H9 (cell line): ENCODE measurements around the gene MLKL. TPM values are rescaled to one million over a fixed set of nuclear protein-coding genes. Genes with fewer than 3 reads are reported as not detected.

Source experiments
- DNase-seq: peaks from one replicate; pipeline ENCODE4 v3.0.0-alpha.2; 2017
- H2AFZ ChIP-seq: one replicate; pipeline ENCODE4 v1.6.1; 2013; ENCODE audit warnings: mild to moderate bottlenecking, low read length, control low read depth, moderate library complexity
- H2AK5ac ChIP-seq: 2 replicates; pipeline ENCODE4 v1.6.1; 2013; ENCODE audit warnings: low read length, control low read depth, mixed read lengths; ENCODE audit not compliant: insufficient read length
- H2BK120ac ChIP-seq: one replicate; pipeline ENCODE4 v1.6.1; 2013; ENCODE audit warnings: low read depth, mild to moderate bottlenecking, low read length, control low read depth, inconsistent platforms; ENCODE audit not compliant: poor library complexity, severe bottlenecking
- H2BK12ac ChIP-seq: 2 replicates; pipeline ENCODE4 v1.6.1; 2013; ENCODE audit warnings: low read length, control low read depth, mixed read lengths, low read depth; ENCODE audit not compliant: insufficient read length
- H2BK15ac ChIP-seq: 2 replicates; pipeline ENCODE4 v1.6.1; 2013; ENCODE audit warnings: low read depth, low read length, control low read depth
- H2BK20ac ChIP-seq: one replicate; pipeline ENCODE4 v1.6.1; 2013; ENCODE audit warnings: low read depth, mild to moderate bottlenecking, low read length, control low read depth, inconsistent platforms; ENCODE audit not compliant: poor library complexity, severe bottlenecking
- H2BK5ac ChIP-seq: 2 replicates; pipeline ENCODE4 v1.6.1; 2013; ENCODE audit warnings: low read length, control low read depth, mixed read lengths; ENCODE audit not compliant: insufficient read length
- H3K14ac ChIP-seq: 2 replicates; pipeline ENCODE4 v1.6.1; 2013; ENCODE audit warnings: low read length, control low read depth; ENCODE audit not compliant: insufficient read depth
- H3K18ac ChIP-seq: 2 replicates; pipeline ENCODE4 v1.6.1; 2013; ENCODE audit warnings: low read depth, mild to moderate bottlenecking, mixed read lengths, low read length, control low read depth; ENCODE audit not compliant: insufficient read length
- H3K23ac ChIP-seq: 2 replicates; pipeline ENCODE4 v1.6.1; 2013; ENCODE audit warnings: low read length, control low read depth, mixed read lengths, low read depth; ENCODE audit not compliant: insufficient read length
- H3K23me2 ChIP-seq: 2 replicates; pipeline ENCODE4 v1.6.1; 2013; ENCODE audit warnings: low read depth, mild to moderate bottlenecking, mixed read lengths, low read length, control low read depth; ENCODE audit not compliant: insufficient read length, poor library complexity, severe bottlenecking
- H3K27ac ChIP-seq: 2 replicates; pipeline ENCODE4 v1.5.1; 2013; ENCODE audit warnings: low read length, control low read depth, mixed read lengths, low read depth; ENCODE audit not compliant: insufficient read length
- H3K27me3 ChIP-seq: 2 replicates; pipeline ENCODE4 v1.6.1; 2013; ENCODE audit warnings: low read length, control low read depth, inconsistent platforms; ENCODE audit not compliant: insufficient read depth
- H3K4ac ChIP-seq: 2 replicates; pipeline ENCODE4 v1.6.1; 2013; ENCODE audit warnings: low read depth, mild to moderate bottlenecking, control low read depth, inconsistent platforms, low read length, moderate library complexity
- H3K4me1 ChIP-seq: 2 replicates; pipeline ENCODE4 v1.6.1; 2013; ENCODE audit warnings: low read length, control low read depth, inconsistent platforms; ENCODE audit not compliant: insufficient read depth
- H3K4me2 ChIP-seq: 2 replicates; pipeline ENCODE4 v1.6.1; 2013; ENCODE audit warnings: low read length, control low read depth, mixed read lengths; ENCODE audit not compliant: insufficient read length, insufficient read depth
- H3K56ac ChIP-seq: 2 replicates; pipeline ENCODE4 v1.6.1; 2013; ENCODE audit warnings: low read depth, mild to moderate bottlenecking, mixed read lengths, low read length, control low read depth; ENCODE audit not compliant: insufficient read length
- H3K79me1 ChIP-seq: 2 replicates; pipeline ENCODE4 v1.6.1; 2013; ENCODE audit warnings: low read depth, mild to moderate bottlenecking, moderate library complexity, low read length, control low read depth, inconsistent platforms; ENCODE audit not compliant: insufficient read depth, poor library complexity, severe bottlenecking
- H3K79me2 ChIP-seq: 2 replicates; pipeline ENCODE4 v1.6.1; 2013; ENCODE audit warnings: low read length, control low read depth, inconsistent platforms; ENCODE audit not compliant: insufficient read depth
- H3K9ac ChIP-seq: 2 replicates; pipeline ENCODE4 v1.6.1; 2013; ENCODE audit warnings: low read length, control low read depth, mixed read lengths; ENCODE audit not compliant: insufficient read length; ENCODE audit errors: extremely low read depth
- H3K9me3 ChIP-seq: one replicate; pipeline ENCODE4 v1.6.1; 2013; ENCODE audit warnings: low read depth, low read length, inconsistent platforms; ENCODE audit not compliant: control insufficient read depth
- H3T11ph ChIP-seq: one replicate; pipeline ENCODE4 v1.6.1; 2013; ENCODE audit warnings: mild to moderate bottlenecking, low read length, control low read depth, inconsistent platforms
- H4K20me1 ChIP-seq: one replicate; pipeline ENCODE4 v1.6.1; 2013; ENCODE audit not compliant: control insufficient read depth, insufficient read length, insufficient read depth
- H4K5ac ChIP-seq: 2 replicates; pipeline ENCODE4 v1.6.1; 2013; ENCODE audit warnings: low read depth, mild to moderate bottlenecking, mixed read lengths, low read length, control low read depth; ENCODE audit not compliant: insufficient read length
- H4K8ac ChIP-seq: replicated peaks from 2 replicates; pipeline ENCODE4 v1.6.1; 2013; ENCODE audit warnings: low read length, control low read depth, mixed read lengths, low read depth; ENCODE audit not compliant: insufficient read length
- H4K91ac ChIP-seq: 2 replicates; pipeline ENCODE4 v1.6.1; 2013; ENCODE audit warnings: low read depth, mild to moderate bottlenecking, moderate library complexity, mixed read lengths, low read length, control low read depth; ENCODE audit not compliant: insufficient read length
- H3K27ac Mint-ChIP-seq, 3 experiments: 2 replicates in 2 of 3; 3 replicates in 1 of 3; pipeline ENCODE4 v1.8.0; 2020 to 2021; ENCODE audit warnings: mixed read lengths in 3 of 3, mild to moderate bottlenecking in 1 of 3, moderate library complexity in 1 of 3
- H3K27me3 Mint-ChIP-seq: 2 replicates; pipeline ENCODE4 v1.8.0; 2021; ENCODE audit warnings: low read depth, mild to moderate bottlenecking, moderate library complexity, mixed read lengths
- H3K36me3 Mint-ChIP-seq, 3 experiments: 2 replicates in 2 of 3; 3 replicates in 1 of 3; pipeline ENCODE4 v1.8.0; 2020 to 2021; ENCODE audit warnings: low read depth in 3 of 3, mixed read lengths in 3 of 3; ENCODE audit not compliant: insufficient read depth in 1 of 3
- H3K4me1 Mint-ChIP-seq, 2 experiments: 2 replicates each; pipeline ENCODE4 v1.8.0; 2020; ENCODE audit warnings: mixed read lengths in 2 of 2
- H3K4me3 Mint-ChIP-seq, 2 experiments: 2 replicates in 1 of 2; 3 replicates in 1 of 2; pipeline ENCODE4 v1.8.0; 2020 to 2021; ENCODE audit warnings: mild to moderate bottlenecking in 2 of 2, mixed read lengths in 2 of 2, moderate library complexity in 1 of 2
- H3K9me3 Mint-ChIP-seq, 2 experiments: 2 replicates in 1 of 2; 3 replicates in 1 of 2; pipeline ENCODE4 v1.8.0; 2020; ENCODE audit warnings: mild to moderate bottlenecking in 2 of 2, mixed read lengths in 2 of 2, moderate library complexity in 1 of 2
- CTCF ChIP-seq: fragments of 200-600 bp; sonication (generic); conservative IDR thresholded peaks from 3 replicates; pipeline ENCODE4 v1.8.0; 2021; ENCODE audit warnings: antibody characterized with exemption, mild to moderate bottlenecking
- WGBS: extraction: QIAGEN DNeasy Blood & Tissue Kit; methylation state at CpG from one replicate; pipeline ENCODE4 v1.1.7; 2013; ENCODE audit warnings: missing lambda C conversion rate, low lambda C conversion rate, mixed read lengths; ENCODE audit not compliant: insufficient read length; ENCODE audit errors: extremely low coverage; 5-methylcytosine and 5-hydroxymethylcytosine counted together
- total RNA-seq: library from RNA; stranded (reverse); gene quantifications from 2 replicates; pipeline ENCODE4 v1.2.1, GENCODE V29; 2021

The MLKL gene
- total RNA-seq, 1 experiment from 2014 or later: 0.37 TPM

GRCh38 chr16:74713325-74713724 is 12.7 kb upstream of the MLKL start:
- Histone ChIP-seq H2AFZ (no peak overlapping the region), H4K8ac (no peak overlapping the region), H2AK5ac (no peak overlapping the region), H4K20me1 (no peaks in the 10 kb centered on the region), H3K27me3 (no peaks in the 10 kb centered on the region), H4K5ac (no peak overlapping the region), H3K4ac (no peak overlapping the region), H3K23ac (no peak overlapping the region), H2BK120ac (no peak overlapping the region), H2BK12ac (no peak overlapping the region), H2BK15ac (no peak overlapping the region; the same call in 1 of the 2 replicates), H3K9ac (no peak overlapping the region), H3K9me3 (no peaks in the 10 kb centered on the region), H3K14ac (no peak overlapping the region), H2BK20ac (no peak overlapping the region), H3K23me2 (no peaks in the 10 kb centered on the region), H3K79me2 (no peaks in the 10 kb centered on the region), H4K91ac (no peak overlapping the region), H3K4me1 (no peaks in the 10 kb centered on the region), H3K79me1 (no peaks in the 10 kb centered on the region), H3T11ph (no peak overlapping the region), H2BK5ac (no peak overlapping the region), H3K18ac (no peak overlapping the region), H3K4me2 (no peak overlapping the region), H3K56ac (no peak overlapping the region), H3K27ac (no peak overlapping the region)
- Mint-ChIP-seq H3K27ac (no peak overlapping the region; a peak in 1 of 7 replicates), H3K4me1 (peaks cover 2 to 9% of the 10 kb centered on the region in 2 experiments), H3K9me3 (no peaks in the 10 kb centered on the region), H3K4me3 (no peak overlapping the region), H3K27me3 (peaks cover 2% of the 10 kb centered on the region), H3K36me3 (peaks cover 0 to 3% (median 0%) of the 10 kb centered on the region in 3 experiments; a peak in 2 of 7 replicates)
- no peak for TF ChIP-seq CTCF
- DNase-seq: no peak
- WGBS: no CpG with 5 or more reads among the region's 10 CpGs
